ENCODE measurements around the gene DACT2.
"Not testable (repeated sequence)": the region's sequence is repeated elsewhere in the genome, so short reads cannot be mapped to it uniquely, and the experiment has no call there.

The DACT2 gene

GRCh38 chr6:168286116-168286515, 33.5 kb downstream of the DACT2 start:
- FAIRE-seq: no peak
- DNase-seq (ENCODE audit: extremely low spot score, insufficient read length, low read depth): no peak

GRCh38 chr6:168285456-168285855, 34.1 kb downstream of the DACT2 start:
- FAIRE-seq (no peak), DNase-seq (ENCODE audit: extremely low spot score, insufficient read length, low read depth) (no peak)

- FAIRE-seq (no peak), DNase-seq (ENCODE audit: extremely low spot score, insufficient read length, low read depth) (no peak)
Measured at GRCh38 chr6:168284187-168284586, 35.4 kb downstream of the DACT2 start.

GRCh38 chr6:168283686-168284025, 35.9 kb downstream of the DACT2 start:
- DNase-seq (ENCODE audit: extremely low spot score, insufficient read length, low read depth) (no peak), FAIRE-seq (no peak)

- DNase-seq (ENCODE audit: extremely low spot score, insufficient read length, low read depth) (no peak), FAIRE-seq (no peak)
Measured at GRCh38 chr6:168282985-168283685, 36.4 kb downstream of the DACT2 start.

- no peak for DNase-seq (ENCODE audit: extremely low spot score, insufficient read length, low read depth)
- FAIRE-seq: no peak
Measured at GRCh38 chr6:168281826-168282225, 37.8 kb downstream of the DACT2 start.

- not testable (repeated sequence) for FAIRE-seq
Measured at GRCh38 chr6:168281314-168281713, 38.3 kb downstream of the DACT2 start.

GRCh38 chr6:168280899-168281245, 38.7 kb downstream of the DACT2 start:
- DNase-seq (ENCODE audit: extremely low spot score, insufficient read length, low read depth) (no peak), FAIRE-seq (no peak)

More at GRCh38 chr6:168281314-168281713, 38.3 kb downstream of the DACT2 start:
- not testable (repeated sequence) for DNase-seq (ENCODE audit: extremely low spot score, insufficient read length, low read depth)

GRCh38 chr6:168280020-168280898, 39.3 kb downstream of the DACT2 start:
- no peak for FAIRE-seq
- no peak for DNase-seq (ENCODE audit: extremely low spot score, insufficient read length, low read depth)

GRCh38 chr6:168279403-168279935, 40.1 kb downstream of the DACT2 start:
- FAIRE-seq (no peak), DNase-seq (ENCODE audit: extremely low spot score, insufficient read length, low read depth) (no peak)

GRCh38 chr6:168278904-168279303, 40.7 kb downstream of the DACT2 start:
- DNase-seq (ENCODE audit: extremely low spot score, insufficient read length, low read depth) (no peak), FAIRE-seq (no peak)

GRCh38 chr6:168277274-168277669, 42.3 kb downstream of the DACT2 start:
- no peak for FAIRE-seq
- no peak for DNase-seq (ENCODE audit: extremely low spot score, insufficient read length, low read depth)

- DNase-seq (ENCODE audit: extremely low spot score, insufficient read length, low read depth) (no peak), FAIRE-seq (no peak)
Measured at GRCh38 chr6:168276576-168277273, 42.9 kb downstream of the DACT2 start.

GRCh38 chr6:168275168-168275567, 44.4 kb downstream of the DACT2 start:
- DNase-seq (ENCODE audit: extremely low spot score, insufficient read length, low read depth) (no peak), FAIRE-seq (no peak)

- no peak for DNase-seq (ENCODE audit: extremely low spot score, insufficient read length, low read depth)
- FAIRE-seq: no peak
Measured at GRCh38 chr6:168274037-168274952, 45.3 kb downstream of the DACT2 start.

- DNase-seq (ENCODE audit: extremely low spot score, insufficient read length, low read depth): no peak
- FAIRE-seq: no peak
Measured at GRCh38 chr6:168273441-168274036, 46.0 kb downstream of the DACT2 start.

- DNase-seq (ENCODE audit: extremely low spot score, insufficient read length, low read depth): no peak
- FAIRE-seq: no peak
Measured at GRCh38 chr6:168272415-168273325, 46.9 kb downstream of the DACT2 start.
